ENCODE data around the gene GTF2H1. TPM values are rescaled to one million over a fixed set of nuclear protein-coding genes. Genes with fewer than 3 reads are reported as not detected.

Gene GTF2H1
- total RNA-seq (ENCODE audit: low replicate concordance) = 35.2 and 49.8 TPM in 2 replicates

DNA sequence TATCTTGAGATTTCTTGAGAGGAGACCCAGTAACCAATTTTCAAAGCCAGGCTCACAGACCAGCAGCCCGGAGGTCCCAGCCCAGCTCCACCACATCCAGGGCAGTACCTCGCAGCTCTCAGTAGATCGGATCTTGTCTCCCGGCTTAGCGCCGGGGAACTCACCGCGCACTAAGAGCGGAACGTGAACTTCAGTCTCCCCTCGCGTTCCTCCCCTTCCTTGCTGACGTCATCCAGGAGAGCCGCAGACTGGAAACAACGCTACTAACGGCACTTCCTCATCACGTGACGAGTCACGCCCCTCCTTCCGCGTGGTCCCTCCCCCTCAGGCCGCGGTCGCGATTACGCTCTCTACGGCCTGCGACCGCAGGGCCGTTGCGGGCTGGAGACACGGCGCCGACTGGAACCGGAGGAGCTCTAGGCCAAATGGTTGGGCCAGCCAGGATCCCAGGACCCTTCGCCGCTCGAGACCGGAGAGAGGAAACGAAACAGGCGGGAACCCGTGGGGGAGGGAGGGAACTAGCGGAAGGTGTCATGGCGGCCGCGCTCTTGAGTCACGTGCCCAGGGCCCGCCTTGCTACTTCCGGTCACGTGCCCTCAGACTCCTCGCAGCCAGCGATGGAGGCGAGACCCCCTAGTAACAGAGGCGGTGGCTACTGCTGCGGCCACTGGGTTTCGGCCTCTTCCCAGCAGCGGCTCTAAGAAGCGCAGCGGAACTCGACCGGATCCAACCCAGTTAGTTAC lies at the start of gene GTF2H1, which contains the start of gene HPS5:
Gene GTF2H1, plus strand, starts transcription at position 599 of the 743 bp plus-strand sequence. CDS start 10,508 bp downstream, outside the sequence.
Gene HPS5, minus strand, starts transcription at position 172 of the 743 bp plus-strand sequence. CDS start 4,282 bp downstream, outside the sequence.

DNA sequence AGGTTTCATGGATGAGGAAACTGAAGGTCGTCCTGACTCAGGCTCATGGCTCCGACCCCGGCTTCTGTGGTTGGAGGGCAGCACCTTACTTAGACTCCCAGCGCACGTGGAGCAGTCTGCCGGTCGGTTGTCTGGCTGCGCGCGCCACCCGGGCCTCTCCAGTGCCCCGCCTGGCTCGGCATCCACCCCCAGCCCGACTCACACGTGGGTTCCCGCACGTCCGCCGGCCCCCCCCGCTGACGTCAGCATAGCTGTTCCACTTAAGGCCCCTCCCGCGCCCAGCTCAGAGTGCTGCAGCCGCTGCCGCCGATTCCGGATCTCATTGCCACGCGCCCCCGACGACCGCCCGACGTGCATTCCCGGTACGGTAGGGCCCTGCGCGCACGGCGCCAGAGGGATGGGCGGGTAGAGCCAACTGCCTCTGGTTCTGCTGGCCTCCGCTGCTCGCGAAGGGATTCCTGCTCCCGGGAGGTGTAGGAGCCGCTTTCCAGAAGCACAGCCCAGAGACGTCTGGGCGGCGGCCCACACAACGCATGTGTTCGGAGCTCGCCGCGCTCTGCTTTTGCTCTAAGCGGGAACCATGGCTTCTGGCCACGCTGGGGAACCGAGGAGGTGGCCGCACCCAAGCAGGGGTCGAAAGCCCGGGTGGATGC lies 72.0 kb downstream of the GTF2H1 start, which contains the start of gene LDHA:
Gene LDHA, plus strand, starts transcription at position 289 of the 653 bp plus-strand sequence. CDS start 2,280 bp downstream, outside the sequence.

Other genes starting within 250 kb of the GTF2H1 start
- gene SAAL1, start 216.5 kb upstream of the GTF2H1 start, total RNA-seq (ENCODE audit: low replicate concordance) = 12.5 and 23.3 TPM in 2 replicates
- gene MRGPRX3, start 190.0 kb upstream of the GTF2H1 start, total RNA-seq (ENCODE audit: low replicate concordance) = not detected in 2 replicates
- gene MRGPRX4, start 149.7 kb upstream of the GTF2H1 start, total RNA-seq (ENCODE audit: low replicate concordance) = not detected in 2 replicates
- not detected in 2 replicates for gene SAA4, start 85.8 kb upstream of the GTF2H1 start, total RNA-seq (ENCODE audit: low replicate concordance)
- gene SAA2, start 73.9 kb upstream of the GTF2H1 start, total RNA-seq (ENCODE audit: low replicate concordance) = 0.08 TPM in 1 of 2 replicates, not detected in the other
- gene SAA1, start 56.3 kb upstream of the GTF2H1 start, total RNA-seq (ENCODE audit: low replicate concordance) = 0.45 TPM in 1 of 2 replicates, not detected in the other
- 21.2 and 97.6 TPM in 2 replicates for gene HPS5, start 427 bp upstream of the GTF2H1 start, total RNA-seq (ENCODE audit: low replicate concordance)
- gene LDHA, start 72.0 kb downstream of the GTF2H1 start, total RNA-seq (ENCODE audit: low replicate concordance) = 462 and 692 TPM in 2 replicates
- gene LDHC, start 89.8 kb downstream of the GTF2H1 start, total RNA-seq (ENCODE audit: low replicate concordance) = not detected in 2 replicates
- not detected in 2 replicates for gene LDHAL6A, start 133.3 kb downstream of the GTF2H1 start, total RNA-seq (ENCODE audit: low replicate concordance)
- 53.7 and 56.7 TPM in 2 replicates for gene TSG101, start 204.4 kb downstream of the GTF2H1 start, total RNA-seq (ENCODE audit: low replicate concordance)

Measured in smooth muscle cell of the coronary artery (primary cell).